ENCODE data around the gene TINAGL1. TPM values are rescaled to one million over a fixed set of nuclear protein-coding genes. Genes with fewer than 3 reads are reported as not detected.
A peak's percentile ranks its signal among the peaks of the same experiment; 100 is the strongest.

TINAGL1 gene
- total RNA-seq, 2 experiments from 2014 or later, result not detected

DNA sequence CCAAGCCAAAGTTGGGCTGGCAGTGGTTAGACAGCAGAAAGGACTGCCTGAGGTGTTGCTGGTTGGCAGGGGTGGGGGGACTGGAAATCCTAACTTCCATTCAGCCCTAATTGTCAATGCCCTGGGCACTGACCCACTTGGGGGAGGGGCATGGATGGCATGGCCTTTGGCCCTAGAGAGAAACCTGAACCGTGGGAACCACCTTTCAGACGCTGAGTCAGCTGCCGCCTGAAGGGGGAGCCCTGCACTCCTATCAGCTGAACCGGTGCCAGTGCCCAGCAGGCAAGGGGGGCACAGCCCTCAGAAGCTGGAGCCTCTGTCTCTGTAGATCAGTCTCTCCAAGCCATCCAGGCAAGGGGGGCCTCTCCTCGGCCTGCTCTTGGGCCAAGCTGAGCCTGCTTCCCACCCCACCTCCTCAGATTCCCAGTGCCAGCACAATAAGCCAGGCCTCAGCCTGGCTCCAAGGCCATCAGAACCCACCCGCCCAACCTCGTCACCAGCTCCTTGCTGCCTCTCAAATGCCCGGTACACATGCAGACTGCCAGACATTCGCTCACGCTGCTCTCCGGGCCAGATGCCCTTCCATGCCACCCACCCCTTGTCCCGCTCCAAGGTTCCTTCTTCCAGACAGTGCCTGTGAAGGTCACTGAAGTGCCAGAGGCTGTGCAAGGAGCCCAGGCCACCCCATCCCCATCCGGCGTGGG is 11.6 kb downstream of the TINAGL1 start:
- ATAC-seq, result peak; percentile 62
- Mint-ChIP-seq H3K4me1 (ENCODE audit: low read depth) (no peaks in the 10 kb centered on the region), H3K36me3 (ENCODE audit: low read depth) (no peaks in the 10 kb centered on the region), H3K4me3 (no peak overlapping the region), H3K27ac (no peak overlapping the region), H3K9me3 (ENCODE audit: insufficient read depth) (no peaks in the 10 kb centered on the region), H3K27me3 (ENCODE audit: low read depth) (peaks cover 2% of the 10 kb centered on the region)
- peak; percentile 63 for DNase-seq
- POLR2A ChIA-PET, result no interaction called here
- CTCF ChIA-PET, result interaction anchor here (0.7 to 1.1 kb wide), 3 partner anchors 9 to 49 kb away, joined by 3 to 4 read pairs (median 3); no protein-coding TSS in a partner anchor

DNA sequence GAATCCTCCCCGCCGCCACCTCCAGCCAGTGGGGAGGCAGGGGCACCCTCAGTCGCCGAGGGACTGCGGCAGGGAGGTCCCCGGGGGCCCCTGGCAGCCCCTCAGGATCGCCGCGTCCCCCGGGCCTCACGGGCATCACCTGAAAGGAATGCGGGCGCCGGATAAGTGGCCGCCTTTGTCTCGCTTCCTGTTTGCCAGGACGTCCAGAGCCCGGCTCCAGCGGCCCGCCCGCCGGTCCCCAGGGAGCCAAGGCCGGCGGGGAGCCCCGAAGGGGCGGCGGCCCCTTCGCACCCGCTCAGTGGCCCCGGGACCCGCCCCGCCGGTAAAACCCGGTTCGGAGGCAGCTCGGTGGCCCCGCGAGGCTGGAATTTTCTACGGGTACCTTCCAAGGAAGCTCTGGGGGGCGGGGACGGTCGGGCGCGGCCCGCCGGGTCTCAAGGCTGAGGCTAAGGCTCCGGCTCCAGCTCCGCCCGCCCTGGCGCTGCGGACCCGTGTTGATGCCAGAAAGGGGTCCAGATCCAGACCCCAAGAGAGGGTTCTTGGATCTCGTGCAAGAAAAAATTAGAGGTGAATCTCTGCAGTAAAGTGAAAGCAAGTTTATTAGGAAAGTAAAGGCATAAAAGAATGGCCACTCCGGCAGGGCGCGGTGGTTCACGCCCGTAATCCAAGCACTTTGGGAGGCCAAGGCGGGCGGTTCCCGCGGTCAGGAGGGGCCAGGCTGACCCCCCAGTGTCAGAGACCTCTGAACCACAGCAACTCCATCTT is 12.6 kb downstream of the TINAGL1 start:
- Mint-ChIP-seq H3K9me3 (ENCODE audit: insufficient read depth) (no peaks in the 10 kb centered on the region), H3K4me1 (ENCODE audit: low read depth) (no peaks in the 10 kb centered on the region), H3K27ac (no peak overlapping the region), H3K4me3 (no peak overlapping the region), H3K27me3 (ENCODE audit: low read depth) (peaks cover 2% of the 10 kb centered on the region), H3K36me3 (ENCODE audit: low read depth) (no peaks in the 10 kb centered on the region)
- POLR2A ChIA-PET, result no interaction called here
- no peak for ATAC-seq
- no peak for DNase-seq
- CTCF ChIA-PET, result no interaction called here

DNA sequence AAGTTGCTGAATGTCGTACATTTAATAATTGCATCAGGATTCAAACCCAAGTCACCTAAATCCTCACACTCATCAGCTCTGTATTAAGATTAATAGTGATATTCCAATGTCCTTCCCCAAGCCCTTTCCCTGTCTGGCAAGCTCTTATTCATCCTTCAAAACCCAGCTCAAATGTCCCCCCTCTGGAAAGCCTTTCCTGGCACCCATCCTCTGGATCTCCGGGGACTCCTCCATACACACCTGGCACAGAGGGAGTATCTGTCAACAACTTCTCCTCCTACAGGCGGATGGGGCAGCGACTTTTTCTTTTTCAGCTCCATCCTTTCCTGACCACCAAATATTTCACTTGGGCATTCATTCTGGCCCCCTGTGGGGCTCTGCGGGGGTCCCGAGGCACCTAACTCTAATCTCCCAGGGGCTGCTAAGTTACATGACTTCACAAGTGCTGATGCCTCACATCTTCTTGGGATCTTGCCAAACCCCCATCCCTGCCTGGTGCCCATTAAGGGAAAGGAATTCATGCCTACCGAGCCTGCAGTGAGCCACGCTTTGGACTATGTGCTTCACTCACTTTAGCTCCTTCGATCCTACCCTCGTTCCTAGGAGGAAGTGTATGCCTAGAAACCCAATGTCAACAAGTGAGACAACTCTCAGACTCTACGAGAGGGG is 15.2 kb downstream of the TINAGL1 start:
- ATAC-seq, result no peak
- no peak overlapping the region for H3K4me3 Mint-ChIP-seq
- POLR2A ChIA-PET, result interaction anchor here (1.1 kb wide), 1 partner anchor 23 kb away, joined by 3 read pairs; no protein-coding TSS in a partner anchor
- CTCF ChIA-PET, result interaction anchor here (0.7 to 1.5 kb wide), 7 partner anchors 17 to 47 kb away, joined by 3 to 4 read pairs (median 3); no protein-coding TSS in a partner anchor
- H3K36me3 Mint-ChIP-seq (ENCODE audit: low read depth), result no peaks in the 10 kb centered on the region
- H3K27me3 Mint-ChIP-seq (ENCODE audit: low read depth), result peaks cover 8% of the 10 kb centered on the region
- no peak for DNase-seq
- H3K9me3 Mint-ChIP-seq (ENCODE audit: insufficient read depth), result no peaks in the 10 kb centered on the region
- no peak overlapping the region for H3K27ac Mint-ChIP-seq
- H3K4me1 Mint-ChIP-seq (ENCODE audit: low read depth), result no peaks in the 10 kb centered on the region

DNA sequence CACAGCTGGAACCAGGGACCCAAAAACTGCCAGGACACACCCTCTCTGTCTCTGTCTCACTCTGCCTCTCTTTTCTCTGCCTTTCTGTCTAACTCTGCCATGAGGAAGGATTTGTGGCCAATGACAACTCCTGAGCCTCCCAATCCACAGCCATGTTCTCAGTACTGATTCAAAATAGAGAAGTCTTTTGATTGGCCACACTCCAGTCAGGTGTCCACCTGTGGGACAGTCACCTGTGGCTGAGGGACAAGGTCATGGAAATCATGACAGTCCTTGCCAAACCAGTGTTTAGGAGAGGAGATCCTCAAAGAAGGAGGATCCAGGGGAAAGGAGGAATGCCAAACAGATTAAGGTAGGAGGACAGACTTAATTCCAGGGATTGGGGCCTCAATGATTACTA is 15.8 kb downstream of the TINAGL1 start:
- ChIA-PET CTCF (interaction anchor here (1.0 to 2.1 kb wide), 4 partner anchors 22 to 47 kb away, joined by 3 to 7 read pairs (median 3); partner anchors contain the start of gene HCRTR1), POLR2A (no interaction called here)
- DNase-seq (no peak), ATAC-seq (no peak)
- Mint-ChIP-seq H3K4me3 (no peak overlapping the region), H3K27me3 (ENCODE audit: low read depth) (peaks cover 8% of the 10 kb centered on the region), H3K36me3 (ENCODE audit: low read depth) (no peaks in the 10 kb centered on the region), H3K27ac (no peak overlapping the region), H3K4me1 (ENCODE audit: low read depth) (no peaks in the 10 kb centered on the region), H3K9me3 (ENCODE audit: insufficient read depth) (no peaks in the 10 kb centered on the region)

DNA sequence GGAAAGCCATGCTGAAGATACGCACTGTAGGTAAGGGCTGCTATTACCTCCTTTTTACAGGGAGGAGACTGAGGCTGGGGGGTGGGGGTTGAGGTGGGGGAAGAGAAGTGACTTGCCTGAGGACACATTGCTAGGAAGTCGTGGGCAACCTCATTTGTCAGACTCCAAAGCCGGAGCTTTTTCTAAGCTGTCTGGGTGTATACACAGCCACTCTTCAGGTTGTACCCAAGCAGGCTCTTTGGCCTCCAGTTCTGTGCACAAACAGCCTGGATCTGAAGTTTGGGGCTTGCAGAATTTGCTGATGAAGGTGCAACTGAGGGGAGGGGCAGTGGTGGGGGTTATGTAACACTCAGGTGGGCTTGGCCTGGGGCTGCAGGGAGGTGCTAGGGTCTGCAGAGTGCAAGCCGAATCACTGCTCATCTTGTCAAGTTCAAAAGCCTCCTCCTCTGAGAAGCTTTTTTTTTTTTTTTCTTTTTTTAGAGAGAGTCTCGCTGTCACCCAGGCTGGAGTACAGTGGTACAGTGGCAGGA is 16.9 kb downstream of the TINAGL1 start:
- Mint-ChIP-seq H3K4me3 (no peak overlapping the region), H3K27me3 (ENCODE audit: low read depth) (peaks cover 14% of the 10 kb centered on the region), H3K27ac (no peak overlapping the region), H3K36me3 (ENCODE audit: low read depth) (no peaks in the 10 kb centered on the region), H3K9me3 (ENCODE audit: insufficient read depth) (no peaks in the 10 kb centered on the region), H3K4me1 (ENCODE audit: low read depth) (no peaks in the 10 kb centered on the region)
- no peak for DNase-seq
- no peak for ATAC-seq
- CTCF ChIA-PET, result interaction anchor here (1.1 to 2.1 kb wide), 5 partner anchors 10 to 29 kb away, joined by 3 to 7 read pairs (median 3); partner anchors contain the start of gene HCRTR1
- POLR2A ChIA-PET, result no interaction called here

DNA sequence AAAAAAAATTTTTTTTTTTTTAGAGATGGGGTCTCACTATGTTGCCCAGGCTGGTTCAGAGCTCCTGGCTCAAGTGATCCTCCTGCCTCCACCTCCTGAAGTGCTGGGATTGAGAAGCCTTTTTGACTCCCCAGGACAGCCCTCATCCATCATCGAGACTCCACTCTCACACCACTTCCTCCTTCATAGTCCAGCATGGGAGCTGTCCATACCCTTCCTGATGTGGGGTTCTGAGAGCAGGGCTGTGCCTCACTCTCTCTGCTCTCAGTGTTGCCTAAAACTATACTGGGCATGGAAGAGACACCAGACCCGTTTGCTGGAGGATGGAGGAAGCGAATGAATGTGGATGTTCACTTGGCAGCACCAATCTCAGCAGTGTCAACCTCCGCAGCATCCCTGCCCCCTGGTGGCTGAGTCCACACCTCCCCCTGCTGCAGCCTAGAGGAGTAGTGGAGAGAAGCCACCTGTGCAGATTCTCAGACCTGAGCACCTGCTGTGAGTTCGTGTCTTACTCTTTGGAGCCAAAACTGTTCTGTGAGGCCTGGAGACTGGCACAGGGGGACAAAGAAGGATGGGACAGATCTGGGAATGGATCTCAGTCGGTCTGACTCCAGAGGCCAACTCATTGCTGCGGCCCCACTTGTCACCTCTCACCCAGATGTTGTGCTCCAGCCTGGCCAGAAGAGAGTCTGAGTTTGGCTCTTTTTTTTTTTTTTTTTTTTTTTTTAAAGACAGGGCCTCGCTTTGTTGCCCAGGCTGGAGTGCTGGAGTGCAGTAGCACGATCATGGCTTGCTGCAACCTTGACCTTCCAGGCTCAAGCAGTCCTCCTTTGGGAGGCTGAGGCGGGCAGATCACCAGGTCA is 17.7 kb downstream of the TINAGL1 start:
- Mint-ChIP-seq H3K4me3 (no peak overlapping the region), H3K27me3 (ENCODE audit: low read depth) (peaks cover 14% of the 10 kb centered on the region), H3K27ac (no peak overlapping the region), H3K4me1 (ENCODE audit: low read depth) (no peaks in the 10 kb centered on the region), H3K9me3 (ENCODE audit: insufficient read depth) (no peaks in the 10 kb centered on the region), H3K36me3 (ENCODE audit: low read depth) (no peaks in the 10 kb centered on the region)
- ChIA-PET POLR2A (no interaction called here), CTCF (interaction anchor here (1.0 to 2.1 kb wide), 6 partner anchors 9 to 195 kb away, joined by 3 to 9 read pairs (median 4); partner anchors contain the start of gene HCRTR1)
- DNase-seq, result peak; percentile 84
- ATAC-seq, result peak; percentile 96

DNA sequence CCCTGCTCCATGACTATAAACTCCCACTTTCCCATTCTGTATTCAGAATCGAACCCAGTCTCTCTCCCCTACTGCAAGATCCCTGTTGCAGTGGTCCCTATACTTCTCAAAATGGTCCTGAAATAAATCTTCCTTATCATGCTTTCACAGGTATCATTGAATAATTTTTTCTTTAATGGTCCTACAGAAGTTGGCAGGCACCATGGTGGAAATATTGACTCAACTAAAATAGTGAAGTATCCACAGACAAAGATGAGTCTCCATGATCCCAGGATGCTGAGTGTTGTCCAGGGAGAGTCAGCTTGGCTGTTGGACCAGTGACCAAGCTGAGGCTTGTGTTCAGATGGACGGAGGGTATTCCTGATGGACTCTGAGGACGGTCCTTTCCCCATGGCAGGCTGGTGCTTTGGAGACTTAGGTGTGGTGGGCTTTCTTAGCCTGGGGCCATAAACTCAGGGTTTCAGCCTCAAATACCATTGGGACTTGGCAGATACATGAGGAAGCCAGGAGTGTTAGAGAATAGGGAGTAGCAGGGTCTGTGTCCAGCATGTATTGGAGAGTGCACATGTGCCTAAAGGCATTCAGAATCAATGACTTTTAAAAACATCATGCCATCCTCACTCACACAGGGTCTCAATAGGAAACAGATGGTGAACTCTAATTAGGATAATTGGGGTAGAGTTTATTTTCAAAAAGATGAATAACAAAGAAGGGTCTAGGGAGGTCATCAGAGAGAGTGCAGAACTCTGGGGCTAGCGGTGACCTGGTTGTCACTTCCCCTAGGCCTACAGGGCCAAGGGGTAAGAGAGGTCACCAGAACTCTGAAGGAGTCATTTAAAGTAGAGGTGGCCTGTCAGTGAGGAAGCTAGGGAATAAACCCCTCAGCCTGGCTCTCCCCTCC is 19.8 kb downstream of the TINAGL1 start:
- DNase-seq (no peak), ATAC-seq (no peak)
- ChIA-PET CTCF (interaction anchor here (0.7 to 1.6 kb wide), 6 partner anchors 8 to 174 kb away, joined by 3 to 9 read pairs (median 4); no protein-coding TSS in a partner anchor), POLR2A (no interaction called here)
- H3K9me3 Mint-ChIP-seq (ENCODE audit: insufficient read depth), result no peaks in the 10 kb centered on the region
- no peak overlapping the region for H3K4me3 Mint-ChIP-seq
- no peak overlapping the region for H3K27ac Mint-ChIP-seq
- no peaks in the 10 kb centered on the region for H3K36me3 Mint-ChIP-seq (ENCODE audit: low read depth)
- H3K4me1 Mint-ChIP-seq (ENCODE audit: low read depth), result no peaks in the 10 kb centered on the region
- peaks cover 15% of the 10 kb centered on the region for H3K27me3 Mint-ChIP-seq (ENCODE audit: low read depth)

DNA sequence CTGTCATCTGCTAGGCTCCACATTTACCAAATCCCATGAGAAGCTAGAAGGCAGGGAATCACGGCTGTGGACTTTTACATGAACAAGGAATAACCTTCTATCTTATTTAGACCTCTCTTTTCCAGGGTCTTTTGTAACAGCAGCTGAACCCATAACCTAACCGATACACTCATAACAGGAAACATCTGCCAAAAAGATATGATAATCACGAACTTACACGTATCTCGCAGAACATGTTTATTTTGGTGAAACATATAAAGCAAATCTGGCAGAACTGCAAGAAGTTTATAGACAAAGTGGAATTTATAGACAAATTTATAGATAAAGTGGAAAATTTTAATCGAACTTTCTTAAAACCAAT is 20.4 kb downstream of the TINAGL1 start:
- H3K9me3 Mint-ChIP-seq (ENCODE audit: insufficient read depth), result no peaks in the 10 kb centered on the region
- no peak overlapping the region for H3K4me3 Mint-ChIP-seq
- POLR2A ChIA-PET, result no interaction called here
- no peaks in the 10 kb centered on the region for H3K4me1 Mint-ChIP-seq (ENCODE audit: low read depth)
- no peak for DNase-seq
- no peak overlapping the region for H3K27ac Mint-ChIP-seq
- H3K36me3 Mint-ChIP-seq (ENCODE audit: low read depth), result no peaks in the 10 kb centered on the region
- ATAC-seq, result no peak
- CTCF ChIA-PET, result interaction anchor here (0.7 to 1.5 kb wide), 5 partner anchors 9 to 175 kb away, joined by 3 to 6 read pairs (median 4); no protein-coding TSS in a partner anchor
- H3K27me3 Mint-ChIP-seq (ENCODE audit: low read depth), result peaks cover 19% of the 10 kb centered on the region

DNA sequence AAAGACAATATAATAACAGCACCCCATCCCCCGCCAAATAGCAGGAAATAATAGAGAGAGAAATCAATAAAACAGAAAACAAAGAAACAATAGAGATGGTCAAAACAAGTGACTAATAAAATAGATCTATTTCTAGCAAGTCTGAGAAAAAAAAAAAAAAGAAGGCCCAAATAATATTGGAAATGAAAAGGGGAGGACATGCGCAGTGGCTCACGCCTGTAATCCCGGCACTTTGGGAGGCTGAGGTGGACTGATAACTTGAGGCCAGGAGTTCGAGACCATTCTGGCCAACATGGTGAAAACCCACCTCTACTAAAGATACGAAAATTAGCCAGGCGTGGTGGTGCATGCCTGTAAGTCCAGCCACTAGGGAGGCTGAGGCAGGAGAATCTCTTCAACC is 22.7 kb downstream of the TINAGL1 start:
- ChIA-PET CTCF (interaction anchor here (0.9 kb wide), 1 partner anchor 341 kb away, joined by 3 read pairs; no protein-coding TSS in a partner anchor), POLR2A (no interaction called here)
- H3K36me3 Mint-ChIP-seq (ENCODE audit: low read depth), result no peaks in the 10 kb centered on the region
- peaks cover 21% of the 10 kb centered on the region for H3K27me3 Mint-ChIP-seq (ENCODE audit: low read depth)
- H3K27ac Mint-ChIP-seq, result no peak overlapping the region
- H3K9me3 Mint-ChIP-seq (ENCODE audit: insufficient read depth), result no peaks in the 10 kb centered on the region
- ATAC-seq, result no peak
- no peaks in the 10 kb centered on the region for H3K4me1 Mint-ChIP-seq (ENCODE audit: low read depth)
- no peak overlapping the region for H3K4me3 Mint-ChIP-seq
- DNase-seq, result no peak

DNA sequence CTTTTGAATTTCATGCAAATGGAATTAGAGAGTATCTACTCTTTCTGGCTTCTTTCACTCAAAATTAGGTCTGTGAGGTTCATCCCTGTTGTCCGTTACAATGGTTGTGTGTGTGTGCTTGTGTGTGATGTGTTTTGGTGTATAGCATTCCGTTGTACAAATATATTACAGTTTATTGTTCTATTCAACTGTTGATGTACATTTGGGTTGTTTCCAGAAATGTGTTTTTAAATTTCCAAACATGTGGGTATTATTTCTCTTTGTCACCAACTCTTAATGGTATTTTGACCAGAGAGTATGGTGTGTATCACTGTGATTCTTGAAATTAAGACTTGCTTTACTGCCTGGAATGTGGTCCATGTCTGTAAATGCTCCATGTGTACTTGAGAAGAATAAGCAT is 24.3 kb downstream of the TINAGL1 start:
- Mint-ChIP-seq H3K4me1 (ENCODE audit: low read depth) (peaks cover under 1% of the 10 kb centered on the region), H3K36me3 (ENCODE audit: low read depth) (no peaks in the 10 kb centered on the region), H3K9me3 (ENCODE audit: insufficient read depth) (no peaks in the 10 kb centered on the region), H3K27ac (no peak overlapping the region), H3K27me3 (ENCODE audit: low read depth) (peaks cover 21% of the 10 kb centered on the region), H3K4me3 (no peak overlapping the region)
- no peak for DNase-seq
- ChIA-PET POLR2A (no interaction called here), CTCF (no interaction called here)
- no peak for ATAC-seq
